ENCODE measurements around the gene ARHGEF2. TPM values are rescaled to one million over a fixed set of nuclear protein-coding genes. Genes with fewer than 3 reads are reported as not detected.

The ARHGEF2 gene
- total and polyA plus RNA-seq, 2 donors (not counting 1 experiment from before 2014, with no cell fraction given): 241 to 245 TPM

GRCh38 chr1:155942578-155943141, 35.7 kb downstream of the ARHGEF2 start:
- intact Hi-C loops (cut with micrococcal nuclease): no loop called here
- CTCF ChIA-PET: interaction anchor here (0.6 to 4.8 kb wide), 7 partner anchors 9 to 46 kb away, joined by 3 to 48 read pairs (median 9); partner anchors contain the start of gene KHDC4
- TF ChIP-seq EZH2 (IDR thresholded peaks at IDR 0.05; ENCODE audit: borderline replicate concordance, insufficient read depth, low read depth, low read length, poor library complexity, severe bottlenecking) (no peak), CTCF (IDR thresholded peaks at IDR 0.05) (no peak)
- no peak overlapping the region for H2AFZ ChIP-seq (ENCODE audit: insufficient read depth, low read depth, low read length, poor library complexity, severe bottlenecking)
- no peak for DNase-seq
- Mint-ChIP-seq H3K4me1 (peaks cover 86% of the 10 kb centered on the region), H3K9me3 (ENCODE audit: insufficient read depth) (no peaks in the 10 kb centered on the region), H3K27ac (peak overlapping the region; percentile 92), H3K4me3 (no peak overlapping the region), H3K27me3 (no peaks in the 10 kb centered on the region)
- H3K36me3 ChIP-seq (replicated peaks in 1 of 2; ENCODE audit: control extremely low read depth in 1 of 2, control insufficient read depth in 1 of 2, extremely low read depth in 1 of 2, insufficient read depth in 2 of 2, low read length in 1 of 2): peaks cover 0 to 12% of the 10 kb centered on the region in 2 experiments
- peaks cover 90 to 96% of the 10 kb centered on the region in 2 donors for H3K4me1 ChIP-seq (ENCODE audit: control insufficient read depth in 2 of 2, insufficient read depth in 2 of 2, low read length in 2 of 2)
- H3K9ac ChIP-seq (ENCODE audit: low read length): no peak overlapping the region
- H4K20me1 ChIP-seq (ENCODE audit: control insufficient read depth, insufficient read depth, low read length, poor library complexity, severe bottlenecking): no peaks in the 10 kb centered on the region
- peak overlapping the region; percentile 76 to 89 for H3K27ac ChIP-seq (ENCODE audit: low read length in 2 of 2)
- H3K79me2 ChIP-seq (ENCODE audit: control insufficient read depth, insufficient read depth, low read length): peaks cover 13% of the 10 kb centered on the region
- WGBS (ENCODE audit: insufficient coverage): 96% methylated on average over 9 of the region's 11 CpGs
- H3K27me3 ChIP-seq (replicated peaks in 1 of 4; ENCODE audit: control extremely low read depth in 1 of 4, control insufficient read depth in 3 of 4, insufficient read depth in 4 of 4, low read length in 3 of 4): no peaks in the 10 kb centered on the region
- POLR2A ChIA-PET: interaction anchor here (5.4 kb wide), 1 partner anchor 36 kb away, joined by 61 read pairs; the partner anchor contains the start of gene ARHGEF2
- no peak overlapping the region for H3K4me2 ChIP-seq (replicated peaks; ENCODE audit: low read depth, low read length, poor library complexity, severe bottlenecking)
- ATAC-seq (ENCODE audit: low read depth): no peak
- H3K9me3 ChIP-seq (ENCODE audit: control extremely low read depth in 1 of 3, control insufficient read depth in 2 of 3, insufficient read depth in 1 of 3, low read length in 2 of 3): no peaks in the 10 kb centered on the region
- H3K4me3 ChIP-seq (ENCODE audit: control extremely low read depth in 1 of 5, extremely low read depth in 1 of 5, insufficient read depth in 1 of 5, low read depth in 2 of 5, low read length in 4 of 5): no peak overlapping the region

GRCh38 chr1:155941845-155942531, 36.4 kb downstream of the ARHGEF2 start:
- peaks cover 0 to 5% of the 10 kb centered on the region in 2 experiments for H3K36me3 ChIP-seq (replicated peaks in 1 of 2; ENCODE audit: control extremely low read depth in 1 of 2, control insufficient read depth in 1 of 2, extremely low read depth in 1 of 2, insufficient read depth in 2 of 2, low read length in 1 of 2)
- CTCF ChIA-PET: interaction anchor here (2.0 to 6.1 kb wide), 5 partner anchors 8 to 49 kb away, joined by 9 to 206 read pairs (median 48); partner anchors contain the start of genes ARHGEF2 and KHDC4
- H3K4me2 ChIP-seq (replicated peaks; ENCODE audit: low read depth, low read length, poor library complexity, severe bottlenecking): peak overlapping the region; percentile 43
- H3K9me3 ChIP-seq (ENCODE audit: control extremely low read depth in 1 of 3, control insufficient read depth in 2 of 3, insufficient read depth in 1 of 3, low read length in 2 of 3): no peaks in the 10 kb centered on the region
- H3K9ac ChIP-seq (ENCODE audit: low read length): no peak overlapping the region
- TF ChIP-seq CTCF (IDR thresholded peaks at IDR 0.05) (no peak), EZH2 (IDR thresholded peaks at IDR 0.05; ENCODE audit: borderline replicate concordance, insufficient read depth, low read depth, low read length, poor library complexity, severe bottlenecking) (no peak)
- POLR2A ChIA-PET: interaction anchor here (5.4 kb wide), 1 partner anchor 36 kb away, joined by 61 read pairs; the partner anchor contains the start of gene ARHGEF2
- no peaks in the 10 kb centered on the region for H3K27me3 ChIP-seq (replicated peaks in 1 of 4; ENCODE audit: control extremely low read depth in 1 of 4, control insufficient read depth in 3 of 4, insufficient read depth in 4 of 4, low read length in 3 of 4)
- DNase-seq: no peak
- H3K4me3 Mint-ChIP-seq: no peak overlapping the region
- H3K27ac Mint-ChIP-seq: peak overlapping the region; percentile 92
- peaks cover 82% of the 10 kb centered on the region for H3K4me1 Mint-ChIP-seq
- H3K4me1 ChIP-seq (ENCODE audit: control insufficient read depth in 2 of 2, insufficient read depth in 2 of 2, low read length in 2 of 2): peaks cover 85 to 89% of the 10 kb centered on the region in 2 donors
- ATAC-seq (ENCODE audit: low read depth): no peak
- H3K4me3 ChIP-seq (ENCODE audit: control extremely low read depth in 1 of 5, extremely low read depth in 1 of 5, insufficient read depth in 1 of 5, low read depth in 2 of 5, low read length in 4 of 5): no peak overlapping the region
- WGBS (ENCODE audit: insufficient coverage): 97% methylated on average over 25 of the region's 29 CpGs
- H3K27me3 Mint-ChIP-seq: no peaks in the 10 kb centered on the region
- peak overlapping the region; percentile 76 to 89 for H3K27ac ChIP-seq (ENCODE audit: low read length in 2 of 2)
- no peaks in the 10 kb centered on the region for H3K9me3 Mint-ChIP-seq (ENCODE audit: insufficient read depth)
- H3K79me2 ChIP-seq (ENCODE audit: control insufficient read depth, insufficient read depth, low read length): peaks cover 18% of the 10 kb centered on the region
- no peaks in the 10 kb centered on the region for H4K20me1 ChIP-seq (ENCODE audit: control insufficient read depth, insufficient read depth, low read length, poor library complexity, severe bottlenecking)
- intact Hi-C loops (cut with micrococcal nuclease): no loop called here
- no peak overlapping the region for H2AFZ ChIP-seq (ENCODE audit: insufficient read depth, low read depth, low read length, poor library complexity, severe bottlenecking)
